Smooth muscle cell (in vitro differentiated cells): ENCODE results near the gene EIF4A2. TPM values are rescaled to one million over a fixed set of nuclear protein-coding genes. Genes with fewer than 3 reads are reported as not detected.
A peak's percentile ranks its signal among the peaks of the same experiment; 100 is the strongest.

Source experiments
- DNase-seq: peaks from one replicate; lab custom pipeline; 2025; ENCODE audit not compliant: unreplicated experiment; lab: John Stamatoyannopoulos, UW
- H2AFZ ChIP-seq: fragments of 200-600 bp; sonication (generic); 2 replicates; pipeline ENCODE4 v1.6.0; 2016; ENCODE audit warnings: antibody characterized with exemption, low read depth, mild to moderate bottlenecking
- H3F3A ChIP-seq: fragments of 200-600 bp; sonication (generic); 2 replicates; pipeline ENCODE4 v1.6.0; 2017; ENCODE audit warnings: antibody characterized with exemption, low read depth
- H3K27ac ChIP-seq: fragments of 200-600 bp; sonication (generic); 2 replicates; pipeline ENCODE4 v1.5.1; 2016; ENCODE audit warnings: low read depth, mild to moderate bottlenecking
- H3K27me3 ChIP-seq: fragments of 200-600 bp; sonication (generic); 2 replicates; pipeline ENCODE4 v1.6.1; 2016; ENCODE audit warnings: low read depth, mild to moderate bottlenecking
- H3K36me3 ChIP-seq: fragments of 200-600 bp; sonication (generic); 2 replicates; pipeline ENCODE4 v1.5.1; 2016; ENCODE audit warnings: low read depth
- H3K4me1 ChIP-seq: fragments of 200-600 bp; sonication (generic); 2 replicates; pipeline ENCODE4 v1.5.1; 2016; ENCODE audit warnings: low read depth
- H3K4me2 ChIP-seq: fragments of 200-600 bp; sonication (generic); 2 replicates; pipeline ENCODE4 v1.6.0; 2016; ENCODE audit warnings: mild to moderate bottlenecking
- H3K4me3 ChIP-seq: fragments of 200-600 bp; sonication (generic); 2 replicates; pipeline ENCODE4 v1.5.1; 2016; ENCODE audit warnings: mild to moderate bottlenecking
- H3K79me2 ChIP-seq: fragments of 200-600 bp; sonication (generic); 2 replicates; pipeline ENCODE4 v1.6.0; 2016; ENCODE audit warnings: low read depth, mild to moderate bottlenecking
- H3K9ac ChIP-seq: fragments of 200-600 bp; sonication (generic); 2 replicates; pipeline ENCODE4 v1.6.0; 2016; ENCODE audit warnings: low read depth
- H3K9me3 ChIP-seq: fragments of 200-600 bp; sonication (generic); replicated peaks from 2 replicates; pipeline ENCODE4 v1.5.1; 2016; ENCODE audit warnings: low read depth
- H4K20me1 ChIP-seq: fragments of 200-600 bp; sonication (generic); 2 replicates; pipeline ENCODE4 v1.6.0; 2016; ENCODE audit warnings: low read depth
- WGBS: methylation state at CpG from one replicate; pipeline ENCODE4 v1.1.7; 2016; ENCODE audit warnings: low lambda C conversion rate; 5-methylcytosine and 5-hydroxymethylcytosine counted together
- polyA plus RNA-seq: library from polyadenylated mRNA; unstranded; fragments of >200 nt; fragmentation: Nextera tagmentation; extraction: Ambion mirVana; gene quantifications from 2 replicates; pipeline ENCODE4 v1.2.1, GENCODE V29; 2016
- total RNA-seq: library from RNA; depleted of rRNA; stranded (reverse); fragments of >200 nt; gene quantifications from 2 replicates; pipeline ENCODE4 v1.2.3, GENCODE V29; 2014
- TF ChIP-seq, protein P1 (sequence below): fragments of 200-600 bp; sonication (generic); IDR thresholded peaks from 2 replicates; pipeline ENCODE4 v1.5.1; 2017; ENCODE audit warnings: borderline replicate concordance, mild to moderate bottlenecking, antibody characterized with exemption; ENCODE audit not compliant: insufficient read depth, poor library complexity, severe bottlenecking

EIF4A2 gene
- total and polyA plus RNA-seq, 2 experiments from 2014 or later = 94.8 to 438 TPM

- Histone ChIP-seq H3K4me1 (no peaks in the 10 kb centered on the region), H3K27ac (no peak overlapping the region), H3K36me3 (no peaks in the 10 kb centered on the region), H3K79me2 (no peaks in the 10 kb centered on the region), H2AFZ (no peak overlapping the region), H3F3A (no peaks in the 10 kb centered on the region), H3K27me3 (no peaks in the 10 kb centered on the region), H3K4me2 (no peak overlapping the region), H4K20me1 (no peaks in the 10 kb centered on the region), H3K4me3 (no peak overlapping the region), H3K9me3 (no peaks in the 10 kb centered on the region), H3K9ac (no peak overlapping the region)
- no peak for DNase-seq
- 94% methylated on average over 10 of the region's 10 CpGs for WGBS
- TF ChIP-seq, protein P1, sequence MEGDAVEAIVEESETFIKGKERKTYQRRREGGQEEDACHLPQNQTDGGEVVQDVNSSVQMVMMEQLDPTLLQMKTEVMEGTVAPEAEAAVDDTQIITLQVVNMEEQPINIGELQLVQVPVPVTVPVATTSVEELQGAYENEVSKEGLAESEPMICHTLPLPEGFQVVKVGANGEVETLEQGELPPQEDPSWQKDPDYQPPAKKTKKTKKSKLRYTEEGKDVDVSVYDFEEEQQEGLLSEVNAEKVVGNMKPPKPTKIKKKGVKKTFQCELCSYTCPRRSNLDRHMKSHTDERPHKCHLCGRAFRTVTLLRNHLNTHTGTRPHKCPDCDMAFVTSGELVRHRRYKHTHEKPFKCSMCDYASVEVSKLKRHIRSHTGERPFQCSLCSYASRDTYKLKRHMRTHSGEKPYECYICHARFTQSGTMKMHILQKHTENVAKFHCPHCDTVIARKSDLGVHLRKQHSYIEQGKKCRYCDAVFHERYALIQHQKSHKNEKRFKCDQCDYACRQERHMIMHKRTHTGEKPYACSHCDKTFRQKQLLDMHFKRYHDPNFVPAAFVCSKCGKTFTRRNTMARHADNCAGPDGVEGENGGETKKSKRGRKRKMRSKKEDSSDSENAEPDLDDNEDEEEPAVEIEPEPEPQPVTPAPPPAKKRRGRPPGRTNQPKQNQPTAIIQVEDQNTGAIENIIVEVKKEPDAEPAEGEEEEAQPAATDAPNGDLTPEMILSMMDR = no peak
These were observed 23.1 kb upstream of the EIF4A2 start for GRCh38 chr3:186760141-186760833.

DNA sequence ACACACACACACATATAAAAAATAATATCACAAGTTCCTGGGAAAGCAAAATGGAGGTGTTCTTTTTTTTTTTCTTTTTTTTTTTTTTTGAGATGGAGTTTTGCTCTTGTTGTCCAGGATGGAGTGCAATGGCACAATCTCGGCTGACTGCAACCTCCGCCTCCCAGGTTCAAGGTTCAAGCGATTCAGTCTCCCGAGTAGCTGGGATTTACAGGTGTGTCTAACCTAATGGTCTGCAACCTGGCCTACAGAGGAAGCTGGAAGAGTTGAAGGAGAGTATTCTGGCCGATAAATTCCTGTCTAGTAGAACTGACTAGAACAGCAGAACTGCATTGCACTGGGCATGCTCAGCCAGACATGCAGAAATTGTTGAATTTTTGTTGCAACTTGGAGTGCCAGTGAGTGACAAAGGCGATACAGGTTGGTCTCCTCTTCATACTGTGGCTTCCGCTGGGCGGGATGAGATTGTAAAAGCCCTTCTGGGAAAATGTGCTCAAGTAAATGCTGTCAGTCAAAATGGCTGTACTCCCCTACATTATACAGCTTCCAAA, 22.4 kb upstream of the EIF4A2 start:
- DNase-seq = no peak
- Histone ChIP-seq H3F3A (no peaks in the 10 kb centered on the region), H3K9ac (no peak overlapping the region), H3K27ac (no peak overlapping the region), H4K20me1 (no peaks in the 10 kb centered on the region), H3K4me1 (no peaks in the 10 kb centered on the region), H3K4me2 (no peak overlapping the region), H3K4me3 (no peak overlapping the region), H3K27me3 (no peaks in the 10 kb centered on the region), H3K36me3 (no peaks in the 10 kb centered on the region), H3K9me3 (no peaks in the 10 kb centered on the region), H2AFZ (no peak overlapping the region), H3K79me2 (no peaks in the 10 kb centered on the region)
- 98% methylated on average over 8 of the region's 8 CpGs for WGBS
- TF ChIP-seq, protein P1 = no peak

GRCh38 chr3:186772281-186772694, 11.1 kb upstream of the EIF4A2 start:
- Histone ChIP-seq H3F3A (peaks cover 4% of the 10 kb centered on the region), H3K4me1 (no peaks in the 10 kb centered on the region), H3K79me2 (no peaks in the 10 kb centered on the region), H2AFZ (peak overlapping the region; percentile 91), H3K27me3 (no peaks in the 10 kb centered on the region), H4K20me1 (no peaks in the 10 kb centered on the region), H3K4me3 (peak overlapping the region; percentile 45), H3K36me3 (no peaks in the 10 kb centered on the region), H3K4me2 (peak overlapping the region; percentile 83), H3K9me3 (no peaks in the 10 kb centered on the region), H3K9ac (no peak overlapping the region), H3K27ac (no peak overlapping the region)
- no peak for DNase-seq
- TF ChIP-seq, protein P1 = no peak
- 11% methylated on average over 25 of the region's 26 CpGs for WGBS
